HepG2 (cell line): Measurements from ENCODE around the gene CFAP100.

Experiments used
- CTCF ChIP-seq: sonication (generic); formaldehyde crosslinking; IDR thresholded peaks from 2 replicates; pipeline ENCODE4 v1.5.0; 2020; ENCODE audit warnings: mild to moderate bottlenecking, missing genetic modification reagents, moderate library complexity
- FIP1L1 ChIP-seq: fragments of 200-400 bp; formaldehyde crosslinking; IDR thresholded peaks from 2 replicates; pipeline ENCODE4 v1.6.1; 2018; ENCODE audit warnings: low read depth, mild to moderate bottlenecking, low read length, moderate library complexity, borderline replicate concordance; ENCODE audit not compliant: insufficient read depth
- KDM4B ChIP-seq: sonication (generic); formaldehyde crosslinking; IDR thresholded peaks from 2 replicates; pipeline ENCODE4 v1.4.0; 2020; ENCODE audit warnings: missing genetic modification reagents
- NFE2L1 ChIP-seq: sonication (generic); formaldehyde crosslinking; IDR thresholded peaks from 2 replicates; pipeline ENCODE4 v1.4.0; 2020; ENCODE audit warnings: missing genetic modification reagents, mild to moderate bottlenecking, borderline replicate concordance
- RBAK ChIP-seq: sonication (generic); formaldehyde crosslinking; IDR thresholded peaks from 2 replicates; pipeline ENCODE4 v1.5.1; 2020; ENCODE audit warnings: mild to moderate bottlenecking, missing genetic modification reagents
- RCOR2 ChIP-seq: IDR thresholded peaks from 2 replicates; pipeline ENCODE4 v1.6.1; 2016; ENCODE audit warnings: missing biosample characterization, missing genetic modification reagents
- TBP ChIP-seq: sonication (generic); formaldehyde crosslinking; IDR thresholded peaks from 2 replicates; pipeline ENCODE4 v1.5.0; 2020; ENCODE audit warnings: missing genetic modification reagents
- ZSCAN30 ChIP-seq: sonication (generic); formaldehyde crosslinking; IDR thresholded peaks from 2 replicates; pipeline ENCODE4 v1.5.0; 2020; ENCODE audit warnings: mild to moderate bottlenecking, missing genetic modification reagents
- TF ChIP-seq, protein P1 (sequence below): sonication (generic); formaldehyde crosslinking; IDR thresholded peaks from 2 replicates; pipeline ENCODE4 v1.4.0; 2020; ENCODE audit warnings: missing genetic modification reagents

GRCh38 chr3:126416943-126417342 lies 22.2 kb downstream of the CFAP100 start:
- TF ChIP-seq FIP1L1 (no peak), NFE2L1 (CRISPR knock-in tag) (no peak), KDM4B (CRISPR knock-in tag) (no peak), TBP (no peak), ZSCAN30 (CRISPR knock-in tag) (no peak), RCOR2 (CRISPR knock-in tag) (no peak), RBAK (CRISPR knock-in tag) (no peak), CTCF (CRISPR knock-in tag) (no peak)
- TF ChIP-seq, protein P1, sequence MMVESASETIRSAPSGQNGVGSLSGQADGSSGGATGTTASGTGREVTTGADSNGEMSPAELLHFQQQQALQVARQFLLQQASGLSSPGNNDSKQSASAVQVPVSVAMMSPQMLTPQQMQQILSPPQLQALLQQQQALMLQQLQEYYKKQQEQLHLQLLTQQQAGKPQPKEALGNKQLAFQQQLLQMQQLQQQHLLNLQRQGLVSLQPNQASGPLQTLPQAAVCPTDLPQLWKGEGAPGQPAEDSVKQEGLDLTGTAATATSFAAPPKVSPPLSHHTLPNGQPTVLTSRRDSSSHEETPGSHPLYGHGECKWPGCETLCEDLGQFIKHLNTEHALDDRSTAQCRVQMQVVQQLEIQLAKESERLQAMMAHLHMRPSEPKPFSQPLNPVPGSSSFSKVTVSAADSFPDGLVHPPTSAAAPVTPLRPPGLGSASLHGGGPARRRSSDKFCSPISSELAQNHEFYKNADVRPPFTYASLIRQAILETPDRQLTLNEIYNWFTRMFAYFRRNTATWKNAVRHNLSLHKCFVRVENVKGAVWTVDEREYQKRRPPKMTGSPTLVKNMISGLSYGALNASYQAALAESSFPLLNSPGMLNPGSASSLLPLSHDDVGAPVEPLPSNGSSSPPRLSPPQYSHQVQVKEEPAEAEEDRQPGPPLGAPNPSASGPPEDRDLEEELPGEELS (CRISPR knock-in tag): no peak
